ENCODE results near the gene PARD3B.

PARD3B gene

DNA sequence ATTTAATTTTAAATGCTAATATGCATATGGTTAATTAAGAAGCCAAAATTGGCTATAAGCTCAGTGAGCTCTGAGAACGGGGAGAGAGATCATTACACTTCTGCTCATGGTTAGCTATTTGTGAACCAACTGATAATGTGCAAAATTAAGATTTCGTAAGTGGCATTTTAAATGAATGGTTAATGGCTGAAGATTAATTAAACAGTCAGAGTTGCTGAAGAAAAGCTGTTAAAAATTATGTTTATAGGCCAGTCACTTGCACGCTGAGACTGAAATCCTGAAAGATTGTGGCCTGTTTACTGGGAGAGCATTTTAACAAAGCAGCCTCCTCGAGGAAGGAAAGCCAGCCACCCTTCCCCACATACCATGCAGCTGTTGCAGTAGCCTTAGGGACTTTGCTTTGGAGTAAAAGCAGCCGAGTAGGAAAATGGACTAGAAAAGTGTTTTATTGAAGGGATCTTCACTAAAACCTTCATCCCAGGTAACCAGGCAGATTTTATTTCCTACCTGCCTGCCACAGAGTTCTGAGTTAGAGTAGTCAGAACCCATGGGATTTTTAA is 918.3 kb downstream of the PARD3B start:
- DNase-seq (ENCODE audit: low spot score): no peak
- TF ChIP-seq, protein P1, sequence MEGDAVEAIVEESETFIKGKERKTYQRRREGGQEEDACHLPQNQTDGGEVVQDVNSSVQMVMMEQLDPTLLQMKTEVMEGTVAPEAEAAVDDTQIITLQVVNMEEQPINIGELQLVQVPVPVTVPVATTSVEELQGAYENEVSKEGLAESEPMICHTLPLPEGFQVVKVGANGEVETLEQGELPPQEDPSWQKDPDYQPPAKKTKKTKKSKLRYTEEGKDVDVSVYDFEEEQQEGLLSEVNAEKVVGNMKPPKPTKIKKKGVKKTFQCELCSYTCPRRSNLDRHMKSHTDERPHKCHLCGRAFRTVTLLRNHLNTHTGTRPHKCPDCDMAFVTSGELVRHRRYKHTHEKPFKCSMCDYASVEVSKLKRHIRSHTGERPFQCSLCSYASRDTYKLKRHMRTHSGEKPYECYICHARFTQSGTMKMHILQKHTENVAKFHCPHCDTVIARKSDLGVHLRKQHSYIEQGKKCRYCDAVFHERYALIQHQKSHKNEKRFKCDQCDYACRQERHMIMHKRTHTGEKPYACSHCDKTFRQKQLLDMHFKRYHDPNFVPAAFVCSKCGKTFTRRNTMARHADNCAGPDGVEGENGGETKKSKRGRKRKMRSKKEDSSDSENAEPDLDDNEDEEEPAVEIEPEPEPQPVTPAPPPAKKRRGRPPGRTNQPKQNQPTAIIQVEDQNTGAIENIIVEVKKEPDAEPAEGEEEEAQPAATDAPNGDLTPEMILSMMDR (IDR thresholded peaks at IDR 0.05; ENCODE audit: extremely low read depth, missing control alignments): no peak

GRCh38 chr2:205464681-205465080 is 919.4 kb downstream of the PARD3B start:
- DNase-seq (ENCODE audit: low spot score): no peak
- TF ChIP-seq, protein P1 (IDR thresholded peaks at IDR 0.05; ENCODE audit: extremely low read depth, missing control alignments): no peak

GRCh38 chr2:205465791-205466190 is 920.5 kb downstream of the PARD3B start:
- DNase-seq (ENCODE audit: low spot score): no peak
- TF ChIP-seq, protein P1 (IDR thresholded peaks at IDR 0.05; ENCODE audit: extremely low read depth, missing control alignments): no peak

DNA sequence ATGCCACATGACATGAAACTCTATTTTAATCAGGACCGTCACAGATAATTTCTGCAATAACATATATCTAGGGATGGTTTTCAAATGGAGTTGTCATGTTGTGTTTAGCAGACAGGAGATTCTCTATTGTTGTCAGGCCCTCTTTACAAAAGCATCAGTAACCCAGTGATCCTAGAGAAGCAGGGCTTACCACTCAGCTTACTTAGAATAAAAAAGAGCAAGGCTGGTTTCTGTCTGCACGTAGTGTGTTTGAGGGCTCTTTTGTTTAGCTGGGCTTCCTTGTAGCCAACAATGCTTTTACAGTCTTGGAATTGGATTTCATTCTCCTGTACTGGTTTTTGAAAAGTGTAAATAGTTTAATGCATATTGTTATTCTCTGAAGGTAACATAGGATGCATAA is 926.5 kb downstream of the PARD3B start:
- no peak for DNase-seq (ENCODE audit: low spot score)
- TF ChIP-seq, protein P1 (IDR thresholded peaks at IDR 0.05; ENCODE audit: extremely low read depth, missing control alignments): no peak

DNA sequence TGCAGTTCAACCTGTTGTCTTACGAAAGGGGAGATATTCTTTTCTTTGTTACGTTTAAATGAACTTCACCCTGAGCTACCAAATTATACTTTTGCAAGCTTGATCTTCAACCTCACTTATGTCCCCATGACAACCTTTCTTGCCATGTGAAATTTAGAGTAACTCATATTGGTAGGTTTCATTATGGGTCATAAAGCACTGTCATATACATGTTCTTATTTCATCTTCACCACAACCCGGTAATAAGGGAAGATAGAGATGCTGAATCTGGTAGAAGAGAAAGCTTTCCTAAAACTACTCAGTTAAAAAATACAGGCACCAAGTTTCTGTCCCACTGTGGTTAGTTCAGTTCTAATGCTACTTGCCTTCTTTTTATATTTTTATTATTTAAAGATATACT is 928.5 kb downstream of the PARD3B start:
- DNase-seq (ENCODE audit: low spot score): no peak
- TF ChIP-seq, protein P1 (IDR thresholded peaks at IDR 0.05; ENCODE audit: extremely low read depth, missing control alignments): no peak

DNA sequence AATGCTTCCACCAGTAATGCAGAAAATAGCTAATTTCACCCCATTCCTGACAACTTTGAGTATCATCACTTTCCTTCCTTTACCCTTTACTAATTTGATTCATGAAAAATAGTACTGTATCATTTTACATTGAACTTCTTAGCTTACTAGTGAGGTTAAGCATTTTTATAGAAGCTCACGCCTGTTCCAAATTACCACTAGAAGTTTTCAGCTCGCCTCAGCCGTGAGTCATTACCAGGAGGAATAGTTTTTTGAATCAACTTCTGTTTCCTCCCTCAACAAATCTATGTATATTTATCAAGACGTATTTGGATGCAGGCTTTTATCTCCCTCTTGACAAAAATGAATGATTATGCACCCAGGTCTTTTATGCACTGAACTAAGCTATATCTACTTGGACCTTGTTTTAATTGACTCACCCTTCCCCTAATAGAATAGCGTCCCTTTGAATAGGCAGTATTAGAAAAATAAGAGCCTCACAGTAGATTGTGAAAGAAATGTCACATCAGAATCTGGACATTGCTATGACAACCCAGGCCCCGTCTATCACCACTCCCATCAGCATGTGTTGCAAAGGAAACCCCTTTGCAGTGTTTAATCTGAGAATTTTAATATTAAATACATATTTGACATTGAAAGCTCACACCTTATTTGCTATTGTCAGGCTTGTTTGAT is 929.6 kb downstream of the PARD3B start:
- no peak for DNase-seq (ENCODE audit: low spot score)
- TF ChIP-seq, protein P1 (IDR thresholded peaks at IDR 0.05; ENCODE audit: extremely low read depth, missing control alignments): no peak

- TF ChIP-seq, protein P1 (IDR thresholded peaks at IDR 0.05; ENCODE audit: extremely low read depth, missing control alignments): no peak
- no peak for DNase-seq (ENCODE audit: low spot score)
These were observed 930.1 kb downstream of the PARD3B start for GRCh38 chr2:205475416-205475768.
